SK-N-SH (cell line): ENCODE measurements around the gene TULP4. TPM values are rescaled to one million over a fixed set of nuclear protein-coding genes. Genes with fewer than 3 reads are reported as not detected.

ENCODE experiments used
- CTCF ChIA-PET: fragments of 300-600, 350-600 bp; formaldehyde crosslinking; extraction: SDS; loops from one replicate; lab custom pipeline; 2021; lab: Yijun Ruan, JAX
- POLR2A ChIA-PET: fragments of 350-600 bp; sonication (Branson Sonifier 250); formaldehyde crosslinking; extraction: SDS; loops from one replicate; lab custom pipeline; 2020; ENCODE audit warnings: antibody characterized with exemption, inconsistent platforms; lab: Yijun Ruan, JAX
- DNase-seq: peaks from one replicate; pipeline ENCODE4 v3.0.0; 2012
- H2AFZ ChIP-seq: fragments of 200-600 bp; sonication (generic); 2 replicates; pipeline ENCODE4 v1.8.1; 2016; ENCODE audit warnings: antibody characterized with exemption, mild to moderate bottlenecking, low read depth
- H3F3A ChIP-seq: fragments of 200-600 bp; sonication (generic); replicated peaks from 2 replicates; pipeline ENCODE3; 2016; ENCODE audit warnings: antibody characterized with exemption, mild to moderate bottlenecking; ENCODE audit not compliant: insufficient read depth
- H3K27ac ChIP-seq, 2 experiments: fragments of 200-500 bp in 1 of 2; fragments of 200-600 bp in 1 of 2; sonication (Bioruptor generic) in 1 of 2; sonication (generic), shearing (Covaris generic) in 1 of 2; 2 replicates each; pipeline versions ENCODE4 v1.5.1 to v1.6.1; 2014 to 2016; ENCODE audit warnings: low read depth in 2 of 2, inconsistent platforms in 1 of 2, low read length in 1 of 2, mild to moderate bottlenecking in 1 of 2, mixed read lengths in 1 of 2
- H3K27me3 ChIP-seq: fragments of 200-600 bp; sonication (generic), shearing (Covaris generic); 2 replicates; pipeline ENCODE4 v1.6.1; 2016; ENCODE audit warnings: mixed run types; ENCODE audit not compliant: insufficient read depth
- H3K36me3 ChIP-seq, 2 experiments: fragments of 200-500 bp in 1 of 2; fragments of 200-600 bp in 1 of 2; sonication (Bioruptor generic) in 1 of 2; sonication (generic) in 1 of 2; replicated peaks in 1 of 2; 2 replicates each; pipeline versions ENCODE3 to v1.5.1; 2014 to 2016; ENCODE audit warnings: low read length in 1 of 2, mild to moderate bottlenecking in 1 of 2; ENCODE audit not compliant: insufficient read depth in 2 of 2, control insufficient read depth in 1 of 2
- H3K4me1 ChIP-seq, 2 experiments: fragments of 200-500 bp in 1 of 2; fragments of 200-600 bp in 1 of 2; sonication (Bioruptor generic) in 1 of 2; sonication (generic), shearing (Covaris generic) in 1 of 2; 2 replicates each; pipeline versions ENCODE4 v1.5.1 to v1.6.1; 2014 to 2016; ENCODE audit warnings: low read depth in 1 of 2, low read length in 1 of 2, mixed run types in 1 of 2; ENCODE audit not compliant: insufficient read depth in 2 of 2, control insufficient read depth in 1 of 2
- H3K4me2 ChIP-seq: fragments of 200-600 bp; sonication (generic), shearing (Covaris generic); 2 replicates; pipeline ENCODE4 v1.6.1; 2017; ENCODE audit warnings: mixed run types
- H3K4me3 ChIP-seq, 2 experiments: fragments of 200-500 bp in 1 of 2; fragments of 200-600 bp in 1 of 2; sonication (Bioruptor generic) in 1 of 2; sonication (generic), shearing (Covaris generic) in 1 of 2; 2 replicates each; pipeline versions ENCODE4 v1.5.1 to v1.8.1; 2014 to 2016; ENCODE audit warnings: low read depth in 2 of 2, inconsistent platforms in 1 of 2, low read length in 1 of 2, mild to moderate bottlenecking in 1 of 2, mixed read lengths in 1 of 2, moderate library complexity in 1 of 2
- H3K79me2 ChIP-seq: fragments of 200-600 bp; sonication (generic); 2 replicates; pipeline ENCODE4 v1.8.1; 2017; ENCODE audit warnings: mild to moderate bottlenecking; ENCODE audit not compliant: insufficient read depth
- H3K9ac ChIP-seq: fragments of 200-600 bp; sonication (generic); 2 replicates; pipeline ENCODE4 v1.6.1; 2017; ENCODE audit warnings: mixed run types
- H3K9me2 ChIP-seq: fragments of 200-600 bp; sonication (generic); 2 replicates; pipeline ENCODE4 v1.6.1; 2017; ENCODE audit warnings: mixed run types
- H3K9me3 ChIP-seq: fragments of 200-600 bp; sonication (generic); 2 replicates; pipeline ENCODE4 v1.6.1; 2017; ENCODE audit warnings: mixed run types, mild to moderate bottlenecking, moderate library complexity
- H4K20me1 ChIP-seq: fragments of 200-600 bp; sonication (generic); 2 replicates; pipeline ENCODE4 v1.6.1; 2017; ENCODE audit warnings: mild to moderate bottlenecking, mixed run types; ENCODE audit not compliant: insufficient read depth
- EZH2phosphoT487 ChIP-seq: fragments of 200-600 bp; sonication (generic); IDR thresholded peaks from 2 replicates; pipeline ENCODE4 v1.6.1; 2017; ENCODE audit warnings: low read depth, mixed run types, mild to moderate bottlenecking, antibody characterized with exemption, moderate library complexity, borderline replicate concordance
- FOSL2 ChIP-seq: IDR thresholded peaks from 2 replicates; pipeline ENCODE4 v1.4.0; 2012; ENCODE audit warnings: low read depth, mild to moderate bottlenecking, moderate library complexity, borderline replicate concordance
- FOXJ3 ChIP-seq: sonication (generic); formaldehyde crosslinking; IDR thresholded peaks from 2 replicates; pipeline ENCODE4 v1.5.1; 2020; ENCODE audit warnings: mild to moderate bottlenecking, missing genetic modification reagents
- FOXM1 ChIP-seq: IDR thresholded peaks from 2 replicates; pipeline ENCODE4 v1.4.0; 2012; ENCODE audit warnings: low read depth, mild to moderate bottlenecking
- GATA2 ChIP-seq: sonication (generic); formaldehyde crosslinking; IDR thresholded peaks from 2 replicates; pipeline ENCODE4 v1.5.0; 2020; ENCODE audit warnings: mild to moderate bottlenecking, missing genetic modification reagents
- JUND ChIP-seq: IDR thresholded peaks from 2 replicates; pipeline ENCODE4 v1.4.0; 2012
- MAX ChIP-seq: IDR thresholded peaks from 2 replicates; pipeline ENCODE4 v1.4.0; 2012; ENCODE audit warnings: low read depth
- MEF2A ChIP-seq: IDR thresholded peaks from 2 replicates; pipeline ENCODE4 v1.4.0; 2012; ENCODE audit warnings: low read depth, borderline replicate concordance
- NFIC ChIP-seq: IDR thresholded peaks from 2 replicates; pipeline ENCODE4 v1.4.0; 2012; ENCODE audit warnings: borderline replicate concordance
- POLR2AphosphoS5 ChIP-seq: IDR thresholded peaks from 2 replicates; pipeline ENCODE4 v1.6.1; 2012; ENCODE audit warnings: low read depth, low read length
- REST ChIP-seq: IDR thresholded peaks from 2 replicates; pipeline ENCODE4 v1.6.1; 2012; ENCODE audit warnings: mild to moderate bottlenecking, low read depth, low read length, moderate library complexity
- RFX5 ChIP-seq: IDR thresholded peaks from 2 replicates; pipeline ENCODE4 v1.6.1; 2012; ENCODE audit warnings: mild to moderate bottlenecking, improper control_type of control experiment, low read length
- RXRA ChIP-seq: IDR thresholded peaks from 2 replicates; pipeline ENCODE4 v1.4.0; 2012; ENCODE audit warnings: low read depth, mild to moderate bottlenecking, borderline replicate concordance
- SIN3A ChIP-seq: IDR thresholded peaks from 2 replicates; pipeline ENCODE4 v1.6.1; 2012; ENCODE audit warnings: low read depth, mild to moderate bottlenecking, low read length, moderate library complexity, borderline replicate concordance
- TEAD4 ChIP-seq: IDR thresholded peaks from 2 replicates; pipeline ENCODE4 v1.4.0; 2012; ENCODE audit warnings: mild to moderate bottlenecking, borderline replicate concordance; ENCODE audit not compliant: insufficient read depth
- USF1 ChIP-seq: IDR thresholded peaks from 2 replicates; pipeline ENCODE4 v1.4.0; 2012; ENCODE audit warnings: low read depth, borderline replicate concordance
- USF2 ChIP-seq: fragments of 150-350 bp; IDR thresholded peaks from 2 replicates; pipeline ENCODE4 v1.6.1; 2017; ENCODE audit warnings: antibody characterized with exemption, low read length, low read depth, borderline replicate concordance
- YY1 ChIP-seq: IDR thresholded peaks from 2 replicates; pipeline ENCODE4 v1.4.0; 2012; ENCODE audit warnings: low read depth, mild to moderate bottlenecking
- ZBTB33 ChIP-seq: IDR thresholded peaks from 2 replicates; pipeline ENCODE4 v1.4.0; 2012; ENCODE audit warnings: low read depth, borderline replicate concordance
- WGBS: methylation state at CpG from one replicate; pipeline ENCODE4 v1.1.6; 2017; ENCODE audit warnings: low lambda C conversion rate; 5-methylcytosine and 5-hydroxymethylcytosine counted together
- polyA plus RNA-seq, 3 experiments: library from polyadenylated mRNA; depleted of rRNA; stranded (reverse); fragments of >200 nt; gene quantifications; 2 replicates each; pipeline ENCODE4 v1.2.3, GENCODE V29; 2012

The TULP4 gene
- polyA plus RNA-seq, 1 of the 3 experiments (the other 2 are of a cell fraction), result 5.9 TPM

- Histone ChIP-seq H3K4me2 (no peak overlapping the region), H3K79me2 (peaks cover 69% of the 10 kb centered on the region)
- TF ChIP-seq POLR2AphosphoS5, result no peak
- no peak for TF ChIP-seq RFX5
- TF ChIP-seq FOXJ3 (CRISPR knock-in tag), result no peak
- no peak for TF ChIP-seq YY1
- no peak for TF ChIP-seq NFIC
- TF ChIP-seq GATA2 (CRISPR knock-in tag), result no peak
- no peak for TF ChIP-seq EZH2phosphoT487
- TF ChIP-seq RXRA, result no peak
- TF ChIP-seq, all 33 proteins: peak for 0
- Histone ChIP-seq H3K36me3 (peaks cover 0 to 18% of the 10 kb centered on the region in 2 experiments), H3K27ac (no peak overlapping the region), H2AFZ (no peak overlapping the region), H3K9me3 (0 out of 2 replicates have a peak, but pooled peaks cover 4% of the 10 kb centered on the region), H3K9ac (no peak overlapping the region), H3K9me2 (no peaks in the 10 kb centered on the region), H3K4me1 (no peaks in the 10 kb centered on the region; a peak in 1 of 4 replicates), H3K4me3 (no peak overlapping the region), H4K20me1 (no peaks in the 10 kb centered on the region; the same call in 1 of the 2 replicates), H3F3A (no peaks in the 10 kb centered on the region), H3K27me3 (no peaks in the 10 kb centered on the region)
- ChIA-PET POLR2A (interaction anchor here (0.6 kb wide), 1 partner anchor 11 kb away, joined by 3 read pairs; no protein-coding TSS in a partner anchor), CTCF (interaction anchor here (1.7 kb wide), 1 partner anchor 71 kb away, joined by 3 read pairs; no protein-coding TSS in a partner anchor)
- WGBS, result 73% methylated on average over 2 of the region's 2 CpGs
- no peak for DNase-seq
Observed at GRCh38 chr6:158330016-158330415, 17.8 kb downstream of the TULP4 start.

GRCh38 chr6:158332237-158332636, 20.0 kb downstream of the TULP4 start:
- Histone ChIP-seq H3K36me3 (peaks cover 0 to 24% of the 10 kb centered on the region in 2 experiments), H3K9me3 (0 out of 2 replicates have a peak, but pooled peaks cover 4% of the 10 kb centered on the region), H3K79me2 (peaks cover 57% of the 10 kb centered on the region), H4K20me1 (no peaks in the 10 kb centered on the region; the same call in 1 of the 2 replicates), H3K9me2 (no peaks in the 10 kb centered on the region), H3K9ac (no peak overlapping the region), H3K4me2 (no peak overlapping the region), H3K4me3 (no peak overlapping the region; a peak in 1 of 4 replicates), H3K4me1 (no peaks in the 10 kb centered on the region; a peak in 1 of 4 replicates), H2AFZ (no peak overlapping the region), H3F3A (no peaks in the 10 kb centered on the region), H3K27ac (no peak overlapping the region), H3K27me3 (no peaks in the 10 kb centered on the region)
- CTCF ChIA-PET, result no interaction called here
- POLR2A ChIA-PET, result no interaction called here
- WGBS, result 88% methylated on average over 2 of the region's 2 CpGs
- DNase-seq, result no peak
- no peak for TF ChIP-seq FOSL2
- no peak for TF ChIP-seq ZBTB33
- TF ChIP-seq MEF2A, result no peak
- no peak for TF ChIP-seq USF2
- TF ChIP-seq REST, result no peak
- TF ChIP-seq TEAD4, result no peak
- no peak for TF ChIP-seq MAX
- TF ChIP-seq FOXM1, result no peak
- TF ChIP-seq JUND, result no peak
- no peak for TF ChIP-seq EZH2phosphoT487
- no peak for TF ChIP-seq USF1
- TF ChIP-seq SIN3A, result no peak
- TF ChIP-seq RXRA, result no peak
